ENCODE measurements around the gene SLC9A5.

SLC9A5 gene

GRCh38 chr16:67283826-67284555 is 35.2 kb downstream of the SLC9A5 start:
- H3K4me1 ChIP-seq (ENCODE audit: control insufficient read depth, insufficient read depth, low read length): peaks cover 5% of the 10 kb centered on the region
- no peaks in the 10 kb centered on the region for H3K36me3 ChIP-seq (ENCODE audit: control insufficient read depth, insufficient read depth, low read length)
- H3K27me3 ChIP-seq (ENCODE audit: control insufficient read depth, insufficient read depth, low read length): no peaks in the 10 kb centered on the region
- H3K9me3 ChIP-seq (ENCODE audit: control insufficient read depth, low read length): no peaks in the 10 kb centered on the region
- no peak overlapping the region for H3K4me3 ChIP-seq (ENCODE audit: low read length)
- no peak overlapping the region for H3K9ac ChIP-seq (ENCODE audit: low read length)

- no peak overlapping the region for H3K4me3 ChIP-seq (ENCODE audit: low read length)
- no peak overlapping the region for H3K9ac ChIP-seq (ENCODE audit: low read length)
- peaks cover 5% of the 10 kb centered on the region for H3K4me1 ChIP-seq (ENCODE audit: control insufficient read depth, insufficient read depth, low read length)
- H3K27me3 ChIP-seq (ENCODE audit: control insufficient read depth, insufficient read depth, low read length): no peaks in the 10 kb centered on the region
- no peaks in the 10 kb centered on the region for H3K9me3 ChIP-seq (ENCODE audit: control insufficient read depth, low read length)
- no peaks in the 10 kb centered on the region for H3K36me3 ChIP-seq (ENCODE audit: control insufficient read depth, insufficient read depth, low read length)
These were observed 36.2 kb downstream of the SLC9A5 start for GRCh38 chr16:67284699-67285646.

- H3K36me3 ChIP-seq (ENCODE audit: control insufficient read depth, insufficient read depth, low read length): no peaks in the 10 kb centered on the region
- H3K4me3 ChIP-seq (ENCODE audit: low read length): no peak overlapping the region
- H3K4me1 ChIP-seq (ENCODE audit: control insufficient read depth, insufficient read depth, low read length): peaks cover 5% of the 10 kb centered on the region
- no peaks in the 10 kb centered on the region for H3K9me3 ChIP-seq (ENCODE audit: control insufficient read depth, low read length)
- H3K27me3 ChIP-seq (ENCODE audit: control insufficient read depth, insufficient read depth, low read length): no peaks in the 10 kb centered on the region
- H3K9ac ChIP-seq (ENCODE audit: low read length): no peak overlapping the region
These were observed 37.9 kb downstream of the SLC9A5 start for GRCh38 chr16:67286441-67287235.

- H3K4me3 ChIP-seq (ENCODE audit: low read length): no peak overlapping the region
- H3K36me3 ChIP-seq (ENCODE audit: control insufficient read depth, insufficient read depth, low read length): no peaks in the 10 kb centered on the region
- peaks cover 5% of the 10 kb centered on the region for H3K4me1 ChIP-seq (ENCODE audit: control insufficient read depth, insufficient read depth, low read length)
- no peaks in the 10 kb centered on the region for H3K27me3 ChIP-seq (ENCODE audit: control insufficient read depth, insufficient read depth, low read length)
- no peak overlapping the region for H3K9ac ChIP-seq (ENCODE audit: low read length)
- H3K9me3 ChIP-seq (ENCODE audit: control insufficient read depth, low read length): no peaks in the 10 kb centered on the region
These were observed 39.2 kb downstream of the SLC9A5 start for GRCh38 chr16:67287960-67288359.

- Histone ChIP-seq H3K9me3 (ENCODE audit: control insufficient read depth, low read length) (no peaks in the 10 kb centered on the region), H3K9ac (ENCODE audit: low read length) (no peak overlapping the region), H3K36me3 (ENCODE audit: control insufficient read depth, insufficient read depth, low read length) (no peaks in the 10 kb centered on the region), H3K27me3 (ENCODE audit: control insufficient read depth, insufficient read depth, low read length) (peaks cover 5% of the 10 kb centered on the region), H3K4me3 (ENCODE audit: low read length) (no peak overlapping the region), H3K4me1 (ENCODE audit: control insufficient read depth, insufficient read depth, low read length) (no peaks in the 10 kb centered on the region)
These were observed 42.7 kb downstream of the SLC9A5 start for GRCh38 chr16:67291461-67291860.

- Histone ChIP-seq H3K27me3 (ENCODE audit: control insufficient read depth, insufficient read depth, low read length) (peaks cover 5% of the 10 kb centered on the region), H3K36me3 (ENCODE audit: control insufficient read depth, insufficient read depth, low read length) (no peaks in the 10 kb centered on the region), H3K4me3 (ENCODE audit: low read length) (no peak overlapping the region), H3K9ac (ENCODE audit: low read length) (no peak overlapping the region), H3K4me1 (ENCODE audit: control insufficient read depth, insufficient read depth, low read length) (no peaks in the 10 kb centered on the region), H3K9me3 (ENCODE audit: control insufficient read depth, low read length) (no peaks in the 10 kb centered on the region)
These were observed 45.5 kb downstream of the SLC9A5 start for GRCh38 chr16:67294171-67294757.

- Histone ChIP-seq H3K27me3 (ENCODE audit: control insufficient read depth, insufficient read depth, low read length) (peaks cover 5% of the 10 kb centered on the region), H3K9me3 (ENCODE audit: control insufficient read depth, low read length) (no peaks in the 10 kb centered on the region), H3K4me3 (ENCODE audit: low read length) (no peak overlapping the region), H3K4me1 (ENCODE audit: control insufficient read depth, insufficient read depth, low read length) (no peaks in the 10 kb centered on the region), H3K36me3 (ENCODE audit: control insufficient read depth, insufficient read depth, low read length) (no peaks in the 10 kb centered on the region), H3K9ac (ENCODE audit: low read length) (no peak overlapping the region)
These were observed 46.2 kb downstream of the SLC9A5 start for GRCh38 chr16:67294938-67295361.

- Histone ChIP-seq H3K36me3 (ENCODE audit: control insufficient read depth, insufficient read depth, low read length) (no peaks in the 10 kb centered on the region), H3K9me3 (ENCODE audit: control insufficient read depth, low read length) (no peaks in the 10 kb centered on the region), H3K9ac (ENCODE audit: low read length) (no peak overlapping the region), H3K27me3 (ENCODE audit: control insufficient read depth, insufficient read depth, low read length) (peaks cover 5% of the 10 kb centered on the region), H3K4me1 (ENCODE audit: control insufficient read depth, insufficient read depth, low read length) (no peaks in the 10 kb centered on the region), H3K4me3 (ENCODE audit: low read length) (no peak overlapping the region)
These were observed 47.6 kb downstream of the SLC9A5 start for GRCh38 chr16:67296420-67296819.

- Histone ChIP-seq H3K9me3 (ENCODE audit: control insufficient read depth, low read length) (no peaks in the 10 kb centered on the region), H3K27me3 (ENCODE audit: control insufficient read depth, insufficient read depth, low read length) (peaks cover 5% of the 10 kb centered on the region), H3K36me3 (ENCODE audit: control insufficient read depth, insufficient read depth, low read length) (no peaks in the 10 kb centered on the region), H3K4me3 (ENCODE audit: low read length) (no peak overlapping the region), H3K4me1 (ENCODE audit: control insufficient read depth, insufficient read depth, low read length) (no peaks in the 10 kb centered on the region), H3K9ac (ENCODE audit: low read length) (no peak overlapping the region)
These were observed 49.5 kb downstream of the SLC9A5 start for GRCh38 chr16:67298277-67298676.

GRCh38 chr16:67299269-67299668 is 50.5 kb downstream of the SLC9A5 start:
- Histone ChIP-seq H3K36me3 (ENCODE audit: control insufficient read depth, insufficient read depth, low read length) (no peaks in the 10 kb centered on the region), H3K4me1 (ENCODE audit: control insufficient read depth, insufficient read depth, low read length) (no peaks in the 10 kb centered on the region), H3K9me3 (ENCODE audit: control insufficient read depth, low read length) (no peaks in the 10 kb centered on the region), H3K27me3 (ENCODE audit: control insufficient read depth, insufficient read depth, low read length) (no peaks in the 10 kb centered on the region), H3K9ac (ENCODE audit: low read length) (no peak overlapping the region), H3K4me3 (ENCODE audit: low read length) (no peak overlapping the region)

- H3K4me1 ChIP-seq (ENCODE audit: control insufficient read depth, insufficient read depth, low read length): no peaks in the 10 kb centered on the region
- H3K4me3 ChIP-seq (ENCODE audit: low read length): no peak overlapping the region
- H3K36me3 ChIP-seq (ENCODE audit: control insufficient read depth, insufficient read depth, low read length): no peaks in the 10 kb centered on the region
- H3K9me3 ChIP-seq (ENCODE audit: control insufficient read depth, low read length): no peaks in the 10 kb centered on the region
- no peaks in the 10 kb centered on the region for H3K27me3 ChIP-seq (ENCODE audit: control insufficient read depth, insufficient read depth, low read length)
- H3K9ac ChIP-seq (ENCODE audit: low read length): no peak overlapping the region
These were observed 52.5 kb downstream of the SLC9A5 start for GRCh38 chr16:67301080-67301782.

All from mucosa of stomach (tissue), 1 donor.